Mucosa of rectum (tissue), 2 donors: ENCODE measurements around the gene SLC41A3.
"Not testable (repeated sequence)": the region's sequence is repeated elsewhere in the genome, so short reads cannot be mapped to it uniquely, and the experiment has no call there.

Experiments
- H3K27ac ChIP-seq, 2 donors: one replicate each; pipeline ENCODE4 v1.7.0; 2013; ENCODE audit warnings: inconsistent platforms in 2 of 2, low read depth in 2 of 2, low read length in 2 of 2
- H3K27me3 ChIP-seq, 2 donors: one replicate each; pipeline ENCODE4 v1.7.0; 2013; ENCODE audit warnings: low read length in 2 of 2; ENCODE audit not compliant: control insufficient read depth in 2 of 2, insufficient read depth in 2 of 2
- H3K36me3 ChIP-seq, 2 donors: one replicate each; pipeline ENCODE4 v1.7.0; 2013; ENCODE audit warnings: low read length in 2 of 2; ENCODE audit not compliant: control insufficient read depth in 2 of 2, insufficient read depth in 2 of 2
- H3K4me1 ChIP-seq, 2 donors: one replicate each; pipeline ENCODE4 v1.7.0; 2013; ENCODE audit warnings: low read length in 2 of 2, mild to moderate bottlenecking in 1 of 2; ENCODE audit not compliant: control insufficient read depth in 2 of 2, insufficient read depth in 2 of 2
- H3K4me3 ChIP-seq, 2 donors: one replicate each; pipeline ENCODE4 v1.7.0; 2013; ENCODE audit warnings: low read length in 2 of 2
- H3K9ac ChIP-seq, 2 donors: one replicate each; pipeline ENCODE4 v1.7.0; 2013; ENCODE audit warnings: low read length in 2 of 2, low read depth in 1 of 2, mild to moderate bottlenecking in 1 of 2
- H3K9me3 ChIP-seq, 2 donors: one replicate each; pipeline ENCODE4 v1.7.0; 2013; ENCODE audit warnings: low read length in 2 of 2; ENCODE audit not compliant: control insufficient read depth in 2 of 2
- donor health status: healthy.
- donor health status: Normal muscosa, but diverticular disease.

Gene SLC41A3

DNA sequence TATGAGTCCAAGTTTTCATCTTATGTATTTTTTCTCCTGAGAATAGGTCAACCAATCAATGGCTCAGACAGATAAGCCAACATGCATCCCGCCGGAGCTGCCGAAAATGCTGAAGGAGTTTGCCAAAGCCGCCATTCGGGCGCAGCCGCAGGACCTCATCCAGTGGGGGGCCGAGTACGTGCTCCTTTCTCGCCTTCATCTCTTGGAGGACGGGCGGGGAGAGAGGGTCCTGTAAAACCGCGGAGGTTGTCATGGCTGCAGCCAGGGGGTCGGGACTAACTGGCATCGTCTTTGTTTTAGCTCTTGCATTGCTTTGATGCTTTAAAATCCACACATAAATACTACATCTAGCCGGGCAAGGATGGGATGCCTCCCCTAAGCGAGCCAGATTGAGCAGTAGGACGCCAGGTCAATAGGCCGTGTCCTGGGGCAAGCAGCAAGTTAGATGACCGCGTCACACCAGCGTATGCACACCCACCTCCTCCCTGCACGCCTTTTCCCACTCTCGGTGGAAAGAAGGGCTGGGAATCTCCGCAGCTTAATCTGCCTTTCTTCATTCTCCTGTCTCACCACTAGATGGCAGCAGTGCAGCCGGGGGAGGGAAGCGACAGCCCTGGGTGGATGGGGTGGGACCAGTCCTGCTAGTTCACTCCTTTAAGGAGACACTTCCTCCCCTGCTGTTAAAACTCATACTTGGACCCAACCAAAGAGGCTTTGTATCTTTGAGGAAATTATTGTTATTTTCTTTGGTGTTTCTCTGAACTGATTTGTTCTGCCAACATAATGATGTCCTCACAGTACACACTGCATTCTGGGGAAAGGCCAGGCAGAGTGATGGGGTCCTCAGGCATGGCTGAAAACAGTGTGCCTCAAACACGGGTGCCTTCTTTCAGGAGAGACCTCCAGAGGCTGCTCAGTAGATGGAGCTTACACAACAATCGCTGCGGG, 111.7 kb downstream of the SLC41A3 start:
- not testable (repeated sequence) for H3K27me3 ChIP-seq, H3K9ac ChIP-seq, H3K36me3 ChIP-seq, H3K27ac ChIP-seq, H3K9me3 ChIP-seq, H3K4me1 ChIP-seq
- peak overlapping the region; percentile 16 to 43 for H3K4me3 ChIP-seq

- H3K27me3 ChIP-seq, H3K27ac ChIP-seq, H3K36me3 ChIP-seq, H3K4me3 ChIP-seq, H3K9me3 ChIP-seq, H3K4me1 ChIP-seq, H3K9ac ChIP-seq: not testable (repeated sequence)
Measured at GRCh38 chr3:125968701-125969592, 115.0 kb downstream of the SLC41A3 start, which contains the start of gene ROPN1B. TSS of gene ROPN1B (plus strand) at chr3:125969178. CDS start at chr3:125972055, 2,877 bp downstream.

DNA sequence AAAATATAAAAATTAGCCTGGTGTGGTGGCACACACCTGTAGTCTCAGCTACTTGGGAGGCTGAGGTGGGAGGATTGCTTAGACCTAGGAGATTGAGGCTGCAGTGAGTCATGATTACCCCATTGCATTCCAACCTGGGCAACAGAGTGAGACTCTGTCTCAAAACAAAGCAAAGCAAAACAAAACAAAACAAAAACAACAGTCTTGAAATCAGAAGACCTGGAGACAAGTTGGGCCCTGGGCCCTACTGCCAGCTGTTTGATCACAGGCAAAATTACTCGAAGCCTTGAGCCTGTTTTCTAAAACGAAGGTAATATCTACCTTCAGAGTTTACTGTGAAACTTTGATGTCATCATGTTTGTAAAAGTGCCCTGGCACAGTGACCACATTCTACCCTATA, 115.8 kb downstream of the SLC41A3 start:
- not testable (repeated sequence) for H3K27ac ChIP-seq, H3K4me3 ChIP-seq, H3K36me3 ChIP-seq, H3K9ac ChIP-seq, H3K27me3 ChIP-seq, H3K4me1 ChIP-seq, H3K9me3 ChIP-seq

GRCh38 chr3:125967156-125967555, 116.8 kb downstream of the SLC41A3 start:
- Histone ChIP-seq H3K4me3 (no peak overlapping the region), H3K27me3 (peaks cover 3 to 5% of the 10 kb centered on the region in 2 donors), H3K9ac (no peak overlapping the region)

DNA sequence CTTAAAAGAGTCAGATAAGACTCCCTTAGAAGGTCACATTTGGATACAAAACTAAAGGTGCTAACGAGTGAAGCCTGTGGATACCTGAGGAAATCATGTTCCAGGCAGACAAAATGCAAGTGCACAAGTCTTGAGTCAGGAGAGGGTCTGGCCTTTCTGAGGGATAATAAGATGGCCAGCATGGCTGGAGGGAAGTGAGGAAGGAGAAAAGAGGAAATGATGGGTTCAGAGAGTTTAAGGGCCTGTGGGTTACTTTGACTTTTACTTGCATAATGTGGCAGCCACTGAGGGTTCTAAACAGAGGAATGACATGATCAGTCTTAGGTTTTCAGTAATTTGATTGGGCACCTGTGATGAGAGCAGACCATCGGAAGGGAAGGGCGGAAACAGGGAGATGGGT, 118.4 kb downstream of the SLC41A3 start:
- Histone ChIP-seq H3K4me1 (no peaks in the 10 kb centered on the region), H3K27me3 (no peaks in the 10 kb centered on the region), H3K27ac (no peak overlapping the region), H3K4me3 (no peak overlapping the region), H3K9ac (no peak overlapping the region), H3K36me3 (no peaks in the 10 kb centered on the region), H3K9me3 (no peaks in the 10 kb centered on the region)

More at GRCh38 chr3:125967156-125967555, 116.8 kb downstream of the SLC41A3 start:
- H3K36me3 ChIP-seq, result no peaks in the 10 kb centered on the region
- H3K9me3 ChIP-seq, result no peaks in the 10 kb centered on the region
- no peaks in the 10 kb centered on the region for H3K4me1 ChIP-seq
- H3K27ac ChIP-seq, result no peak overlapping the region

GRCh38 chr3:125963834-125964233, 120.1 kb downstream of the SLC41A3 start:
- not testable (repeated sequence) for H3K36me3 ChIP-seq, H3K27me3 ChIP-seq, H3K9ac ChIP-seq, H3K9me3 ChIP-seq, H3K4me1 ChIP-seq, H3K27ac ChIP-seq, H3K4me3 ChIP-seq

DNA sequence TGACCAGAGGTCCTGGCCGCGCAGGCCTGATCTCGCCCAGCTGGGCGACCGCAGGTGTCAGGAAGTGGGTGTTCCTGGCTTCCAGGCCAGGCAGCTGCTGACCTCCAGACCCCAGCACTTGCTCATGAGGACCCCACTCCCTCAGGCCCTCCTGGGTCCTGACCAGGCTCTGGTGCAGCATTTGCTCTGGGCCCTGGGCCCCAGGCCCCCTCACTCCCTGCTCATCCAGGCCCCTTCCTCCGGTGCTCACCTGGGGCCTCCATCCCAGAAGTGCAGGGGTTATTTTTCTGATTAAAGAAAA, 122.7 kb downstream of the SLC41A3 start:
- Histone ChIP-seq H3K4me1 (no peaks in the 10 kb centered on the region), H3K9ac (no peak overlapping the region), H3K9me3 (no peaks in the 10 kb centered on the region), H3K36me3 (no peaks in the 10 kb centered on the region), H3K27me3 (peaks cover 0 to 4% of the 10 kb centered on the region in 2 donors), H3K4me3 (no peak overlapping the region), H3K27ac (no peak overlapping the region)

DNA sequence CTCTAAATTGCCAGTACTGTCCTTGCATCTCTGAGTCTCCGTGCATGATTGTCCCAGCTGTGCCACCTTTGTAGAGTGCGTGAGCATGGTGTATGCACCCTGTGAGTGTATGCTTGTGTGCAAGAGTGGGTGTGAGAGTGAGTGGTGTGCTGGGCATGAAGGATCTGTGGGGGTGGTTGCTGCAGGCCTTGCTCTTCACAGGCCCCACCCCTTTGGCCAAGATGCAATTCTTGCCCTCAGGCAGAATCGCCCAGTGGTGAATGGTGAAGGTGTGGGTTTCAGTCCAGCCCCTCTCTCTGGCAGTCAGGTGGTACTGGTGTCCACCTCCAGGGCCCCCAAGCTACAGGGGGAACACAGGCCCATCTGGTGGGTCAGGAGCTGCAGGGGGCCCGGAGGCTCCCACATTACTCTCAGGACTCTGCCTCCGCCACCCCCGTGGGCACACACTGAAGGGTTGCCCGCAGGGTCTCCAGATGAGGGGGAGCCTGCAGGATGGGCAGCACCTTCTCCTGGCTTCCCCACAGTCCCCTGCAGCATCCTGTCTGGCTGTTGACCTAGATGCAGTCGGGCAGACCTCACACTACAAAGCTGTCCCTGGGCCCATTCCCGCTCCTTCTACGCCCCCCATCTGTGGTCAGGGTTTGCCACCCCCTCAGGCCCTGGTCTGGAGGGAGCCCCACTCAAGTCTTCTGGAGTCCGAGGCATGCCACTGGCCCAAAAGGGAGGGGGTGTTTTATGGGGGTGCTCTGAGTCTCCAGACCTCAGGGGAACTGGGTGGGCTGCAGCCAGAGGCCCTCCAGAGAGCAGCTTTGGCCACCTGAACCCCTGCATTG, 123.3 kb downstream of the SLC41A3 start:
- H3K27me3 ChIP-seq, result peaks cover 0 to 7% of the 10 kb centered on the region in 2 donors
- no peak overlapping the region for H3K27ac ChIP-seq
- no peaks in the 10 kb centered on the region for H3K36me3 ChIP-seq
- H3K9ac ChIP-seq, result no peak overlapping the region
- no peak overlapping the region for H3K4me3 ChIP-seq
- H3K4me1 ChIP-seq, result no peaks in the 10 kb centered on the region
- no peaks in the 10 kb centered on the region for H3K9me3 ChIP-seq

GRCh38 chr3:125960066-125960424, 123.9 kb downstream of the SLC41A3 start:
- Histone ChIP-seq H3K4me1 (no peaks in the 10 kb centered on the region), H3K9me3 (no peaks in the 10 kb centered on the region), H3K27me3 (peaks cover 0 to 7% of the 10 kb centered on the region in 2 donors)

More at GRCh38 chr3:125960066-125960424, 123.9 kb downstream of the SLC41A3 start:
- Histone ChIP-seq H3K27ac (no peak overlapping the region), H3K36me3 (no peaks in the 10 kb centered on the region), H3K4me3 (no peak overlapping the region), H3K9ac (no peak overlapping the region)
